ENCODE results near the gene TMEM108. TPM values are rescaled to one million over a fixed set of nuclear protein-coding genes. Genes with fewer than 3 reads are reported as not detected.

Gene TMEM108
- total and polyA plus RNA-seq, 4 donors, result 0.33 to 3.6 (median 1.3) TPM; not detected in 1

GRCh38 chr3:133042778-133043177 is 4.6 kb downstream of the TMEM108 start:
- ATAC-seq (ENCODE audit: low FRiP score) (no peak), DNase-seq (no peak)
- WGBS, 2 donors, result 27 to 44% methylated on average over 1 of the region's 1 CpG
- no peaks in the 10 kb centered on the region for H3K27me3 ChIP-seq (ENCODE audit: control insufficient read depth in 1 of 2, insufficient read depth in 2 of 2, low read length in 1 of 2)
- intact Hi-C loops (cut with DNase I), result no loop called here
- H3K36me3 ChIP-seq (ENCODE audit: control insufficient read depth in 1 of 2, insufficient read depth in 2 of 2, low read length in 1 of 2), result no peaks in the 10 kb centered on the region
- H3K27ac ChIP-seq (ENCODE audit: low read depth in 1 of 2, low read length in 2 of 2), result no peak overlapping the region
- no peaks in the 10 kb centered on the region for H3K4me1 ChIP-seq (ENCODE audit: control insufficient read depth in 1 of 2, insufficient read depth in 2 of 2, low read length in 2 of 2)
- no peaks in the 10 kb centered on the region for H3K9me3 ChIP-seq (ENCODE audit: control insufficient read depth, low read length)
- H3K4me3 ChIP-seq (ENCODE audit: low read length in 2 of 2), result no peak overlapping the region

GRCh38 chr3:133047980-133048379 is 9.8 kb downstream of the TMEM108 start:
- no peak for DNase-seq
- Histone ChIP-seq H3K27ac (ENCODE audit: low read depth in 1 of 2, low read length in 2 of 2) (no peak overlapping the region), H3K27me3 (ENCODE audit: control insufficient read depth in 1 of 2, insufficient read depth in 2 of 2, low read length in 1 of 2) (no peaks in the 10 kb centered on the region), H3K36me3 (ENCODE audit: control insufficient read depth in 1 of 2, insufficient read depth in 2 of 2, low read length in 1 of 2) (no peaks in the 10 kb centered on the region), H3K9me3 (ENCODE audit: control insufficient read depth, low read length) (no peaks in the 10 kb centered on the region), H3K4me1 (ENCODE audit: control insufficient read depth in 1 of 2, insufficient read depth in 2 of 2, low read length in 2 of 2) (no peaks in the 10 kb centered on the region), H3K4me3 (ENCODE audit: low read length in 2 of 2) (no peak overlapping the region)
- WGBS, 2 donors, result 76 to 86% methylated on average over 1 of the region's 1 CpG
- intact Hi-C loops (cut with DNase I), result no loop called here
- no peak for ATAC-seq (ENCODE audit: low FRiP score)

- no peaks in the 10 kb centered on the region for H3K36me3 ChIP-seq (ENCODE audit: control insufficient read depth in 1 of 2, insufficient read depth in 2 of 2, low read length in 1 of 2)
- DNase-seq (no peak), ATAC-seq (ENCODE audit: low FRiP score) (no peak)
- 77 to 82% methylated on average over 2 of the region's 2 CpGs for WGBS, 2 donors
- H3K4me1 ChIP-seq (ENCODE audit: control insufficient read depth in 1 of 2, insufficient read depth in 2 of 2, low read length in 2 of 2), result no peaks in the 10 kb centered on the region
- H3K27ac ChIP-seq (ENCODE audit: low read depth in 1 of 2, low read length in 2 of 2), result no peak overlapping the region
- H3K27me3 ChIP-seq (ENCODE audit: control insufficient read depth in 1 of 2, insufficient read depth in 2 of 2, low read length in 1 of 2), result no peaks in the 10 kb centered on the region
- H3K9me3 ChIP-seq (ENCODE audit: control insufficient read depth, low read length), result no peaks in the 10 kb centered on the region
- intact Hi-C loops (cut with DNase I), result no loop called here
- no peak overlapping the region for H3K4me3 ChIP-seq (ENCODE audit: low read length in 2 of 2)
Measured at GRCh38 chr3:133049491-133049890, 11.3 kb downstream of the TMEM108 start.

GRCh38 chr3:133050891-133051290 is 12.7 kb downstream of the TMEM108 start:
- no peak for ATAC-seq (ENCODE audit: low FRiP score)
- WGBS, 2 donors, result 87 to 94% methylated on average over 2 of the region's 2 CpGs

GRCh38 chr3:133053532-133053931 is 15.3 kb downstream of the TMEM108 start:
- 60 to 64% methylated on average over 2 of the region's 2 CpGs for WGBS, 2 donors
- Histone ChIP-seq H3K27me3 (ENCODE audit: control insufficient read depth in 1 of 2, insufficient read depth in 2 of 2, low read length in 1 of 2) (no peaks in the 10 kb centered on the region), H3K27ac (ENCODE audit: low read depth in 1 of 2, low read length in 2 of 2) (no peak overlapping the region), H3K9me3 (ENCODE audit: control insufficient read depth, low read length) (no peaks in the 10 kb centered on the region), H3K4me3 (ENCODE audit: low read length in 2 of 2) (no peak overlapping the region), H3K36me3 (ENCODE audit: control insufficient read depth in 1 of 2, insufficient read depth in 2 of 2, low read length in 1 of 2) (no peaks in the 10 kb centered on the region), H3K4me1 (ENCODE audit: control insufficient read depth in 1 of 2, insufficient read depth in 2 of 2, low read length in 2 of 2) (no peaks in the 10 kb centered on the region)
- intact Hi-C loops (cut with DNase I), result no loop called here
- DNase-seq (no peak), ATAC-seq (ENCODE audit: low FRiP score) (no peak)

More at GRCh38 chr3:133050891-133051290, 12.7 kb downstream of the TMEM108 start:
- Histone ChIP-seq H3K27ac (ENCODE audit: low read depth in 1 of 2, low read length in 2 of 2) (no peak overlapping the region), H3K9me3 (ENCODE audit: control insufficient read depth, low read length) (no peaks in the 10 kb centered on the region), H3K4me1 (ENCODE audit: control insufficient read depth in 1 of 2, insufficient read depth in 2 of 2, low read length in 2 of 2) (no peaks in the 10 kb centered on the region), H3K4me3 (ENCODE audit: low read length in 2 of 2) (no peak overlapping the region), H3K36me3 (ENCODE audit: control insufficient read depth in 1 of 2, insufficient read depth in 2 of 2, low read length in 1 of 2) (no peaks in the 10 kb centered on the region), H3K27me3 (ENCODE audit: control insufficient read depth in 1 of 2, insufficient read depth in 2 of 2, low read length in 1 of 2) (no peaks in the 10 kb centered on the region)
- DNase-seq, result no peak
- intact Hi-C loops (cut with DNase I), result no loop called here

- H3K27ac ChIP-seq (ENCODE audit: low read depth in 1 of 2, low read length in 2 of 2), result no peak overlapping the region
- ATAC-seq (ENCODE audit: low FRiP score) (no peak), DNase-seq (no peak)
- no peaks in the 10 kb centered on the region for H3K4me1 ChIP-seq (ENCODE audit: control insufficient read depth in 1 of 2, insufficient read depth in 2 of 2, low read length in 2 of 2)
- H3K9me3 ChIP-seq (ENCODE audit: control insufficient read depth, low read length), result no peaks in the 10 kb centered on the region
- 50 to 63% methylated on average over 1 of the region's 1 CpG for WGBS, 2 donors
- no peak overlapping the region for H3K4me3 ChIP-seq (ENCODE audit: low read length in 2 of 2)
- intact Hi-C loops (cut with DNase I), result no loop called here
- no peaks in the 10 kb centered on the region for H3K27me3 ChIP-seq (ENCODE audit: control insufficient read depth in 1 of 2, insufficient read depth in 2 of 2, low read length in 1 of 2)
- no peaks in the 10 kb centered on the region for H3K36me3 ChIP-seq (ENCODE audit: control insufficient read depth in 1 of 2, insufficient read depth in 2 of 2, low read length in 1 of 2)
Measured at GRCh38 chr3:133054586-133054985, 16.4 kb downstream of the TMEM108 start.

GRCh38 chr3:133055339-133055738 is 17.1 kb downstream of the TMEM108 start:
- whole genome bisulfite sequencing, 2 donors, result 59 to 67% methylated on average over 1 of the region's 1 CpG
- Histone ChIP-seq H3K4me1 (ENCODE audit: control insufficient read depth in 1 of 2, insufficient read depth in 2 of 2, low read length in 2 of 2) (no peaks in the 10 kb centered on the region), H3K9me3 (ENCODE audit: control insufficient read depth, low read length) (no peaks in the 10 kb centered on the region), H3K4me3 (ENCODE audit: low read length in 2 of 2) (no peak overlapping the region), H3K27ac (ENCODE audit: low read depth in 1 of 2, low read length in 2 of 2) (no peak overlapping the region), H3K36me3 (ENCODE audit: control insufficient read depth in 1 of 2, insufficient read depth in 2 of 2, low read length in 1 of 2) (no peaks in the 10 kb centered on the region), H3K27me3 (ENCODE audit: control insufficient read depth in 1 of 2, insufficient read depth in 2 of 2, low read length in 1 of 2) (no peaks in the 10 kb centered on the region)
- ATAC-seq (ENCODE audit: low FRiP score) (no peak), DNase-seq (no peak)
- intact Hi-C loops (cut with DNase I), result no loop called here

GRCh38 chr3:133058243-133058642 is 20.1 kb downstream of the TMEM108 start:
- Histone ChIP-seq H3K4me1 (ENCODE audit: control insufficient read depth in 1 of 2, insufficient read depth in 2 of 2, low read length in 2 of 2) (no peaks in the 10 kb centered on the region), H3K27me3 (ENCODE audit: control insufficient read depth in 1 of 2, insufficient read depth in 2 of 2, low read length in 1 of 2) (no peaks in the 10 kb centered on the region), H3K36me3 (ENCODE audit: control insufficient read depth in 1 of 2, insufficient read depth in 2 of 2, low read length in 1 of 2) (no peaks in the 10 kb centered on the region), H3K9me3 (ENCODE audit: control insufficient read depth, low read length) (no peaks in the 10 kb centered on the region), H3K4me3 (ENCODE audit: low read length in 2 of 2) (no peak overlapping the region), H3K27ac (ENCODE audit: low read depth in 1 of 2, low read length in 2 of 2) (no peak overlapping the region)
- intact Hi-C loops (cut with DNase I), result no loop called here
- ATAC-seq (ENCODE audit: low FRiP score), result no peak
- no peak for DNase-seq
- WGBS, 2 donors, result 94 to 97% methylated on average over 4 of the region's 4 CpGs

- H3K27me3 ChIP-seq (ENCODE audit: control insufficient read depth in 1 of 2, insufficient read depth in 2 of 2, low read length in 1 of 2), result no peaks in the 10 kb centered on the region
- no peak overlapping the region for H3K27ac ChIP-seq (ENCODE audit: low read depth in 1 of 2, low read length in 2 of 2)
- intact Hi-C loops (cut with DNase I), result no loop called here
- ATAC-seq (ENCODE audit: low FRiP score), result no peak
- H3K4me1 ChIP-seq (ENCODE audit: control insufficient read depth in 1 of 2, insufficient read depth in 2 of 2, low read length in 2 of 2), result no peaks in the 10 kb centered on the region
- no peak overlapping the region for H3K4me3 ChIP-seq (ENCODE audit: low read length in 2 of 2)
- WGBS, 2 donors, result 64 to 75% methylated on average over 6 of the region's 6 CpGs
- H3K36me3 ChIP-seq (ENCODE audit: control insufficient read depth in 1 of 2, insufficient read depth in 2 of 2, low read length in 1 of 2), result no peaks in the 10 kb centered on the region
- no peak for DNase-seq
- H3K9me3 ChIP-seq (ENCODE audit: control insufficient read depth, low read length), result no peaks in the 10 kb centered on the region
Measured at GRCh38 chr3:133058831-133059230, 20.6 kb downstream of the TMEM108 start.

Measured in aorta (tissue), 5 donors.